H1 (cell line): ENCODE data around the gene MAP7. TPM values are rescaled to one million over a fixed set of nuclear protein-coding genes. Genes with fewer than 3 reads are reported as not detected.

Experiments used
- CTCF ChIA-PET: fragments of 300-600 bp; sonication (Branson Sonifier 250); formaldehyde crosslinking; loops from one replicate; lab custom pipeline; 2021; ENCODE audit not compliant: partially characterized antibody; lab: Charles Lee
- POLR2A ChIA-PET: fragments of 300-600 bp; sonication (Branson Sonifier 250); formaldehyde crosslinking; loops from one replicate; lab custom pipeline; 2021; ENCODE audit warnings: inconsistent platforms; ENCODE audit not compliant: partially characterized antibody; lab: Charles Lee
- DNase-seq, 2 experiments: peaks; one replicate each; pipeline versions ENCODE4 v3.0.0 to v3.0.0-alpha.2; 2010 to 2022; ENCODE audit warnings: low spot score in 2 of 2, low read depth in 1 of 2, mixed read lengths in 1 of 2
- FAIRE-seq: peaks from 2 replicates; lab custom pipeline; 2011; peaks lifted over from hg19 to GRCh38; lab: Jason Lieb, UNC
- H2AFZ ChIP-seq: 2 replicates; pipeline ENCODE4 v1.8.1; 2012; ENCODE audit warnings: low read length, inconsistent platforms
- H2AK5ac ChIP-seq: 2 replicates; pipeline ENCODE4 v1.6.1; 2013; ENCODE audit warnings: low read depth, low read length
- H2BK120ac ChIP-seq: replicated peaks from 2 replicates; pipeline ENCODE3; 2013; ENCODE audit warnings: low read depth, low read length, inconsistent platforms
- H2BK12ac ChIP-seq: 2 replicates; pipeline ENCODE4 v1.6.1; 2013; ENCODE audit warnings: low read depth, low read length
- H2BK15ac ChIP-seq: 2 replicates; pipeline ENCODE4 v1.6.1; 2013; ENCODE audit warnings: low read length
- H2BK20ac ChIP-seq: 2 replicates; pipeline ENCODE4 v1.6.1; 2013; ENCODE audit warnings: low read length
- H2BK5ac ChIP-seq: 2 replicates; pipeline ENCODE4 v1.6.1; 2013; ENCODE audit warnings: low read depth, low read length
- H3K14ac ChIP-seq: 2 replicates; pipeline ENCODE4 v1.6.1; 2013; ENCODE audit warnings: inconsistent platforms; ENCODE audit not compliant: insufficient read length
- H3K18ac ChIP-seq: 2 replicates; pipeline ENCODE4 v1.6.1; 2013; ENCODE audit warnings: low read length; ENCODE audit errors: extremely low read depth
- H3K23ac ChIP-seq: 2 replicates; pipeline ENCODE4 v1.6.1; 2013; ENCODE audit warnings: inconsistent platforms; ENCODE audit not compliant: insufficient read length
- H3K23me2 ChIP-seq: 2 replicates; pipeline ENCODE4 v1.6.1; 2013; ENCODE audit warnings: low read depth, low read length
- H3K27ac ChIP-seq: 2 replicates; pipeline ENCODE4 v1.6.1; 2011; ENCODE audit warnings: low read depth, low read length, inconsistent platforms
- H3K27me3 ChIP-seq, 4 experiments: replicated peaks in 1 of 4; 1 replicate in 1 of 4; 2 replicates in 3 of 4; pipeline versions ENCODE4 v1.6.1 to v1.8.1; 2011 to 2013; ENCODE audit warnings: low read length in 3 of 4, mild to moderate bottlenecking in 3 of 4, inconsistent platforms in 2 of 4, mixed read lengths in 2 of 4, moderate library complexity in 1 of 4; ENCODE audit not compliant: control insufficient read depth in 3 of 4, insufficient read depth in 3 of 4; ENCODE audit errors: extremely low read depth in 1 of 4
- H3K36me3 ChIP-seq, 4 experiments: 2 replicates each; pipeline versions ENCODE4 v1.6.1 to v1.8.1; 2011 to 2013; ENCODE audit warnings: mild to moderate bottlenecking in 4 of 4, low read length in 3 of 4, moderate library complexity in 2 of 4, control low read depth in 1 of 4, inconsistent platforms in 1 of 4; ENCODE audit not compliant: insufficient read depth in 4 of 4, control insufficient read depth in 2 of 4
- H3K4ac ChIP-seq: replicated peaks from 2 replicates; pipeline ENCODE3; 2013; ENCODE audit warnings: low read length, low read depth, mixed read lengths, inconsistent platforms; ENCODE audit not compliant: insufficient read length
- H3K4me1 ChIP-seq, 4 experiments: replicated peaks in 1 of 4; 1 replicate in 1 of 4; 2 replicates in 3 of 4; pipeline versions ENCODE4 v1.6.1 to v1.8.1; 2011 to 2013; ENCODE audit warnings: low read length in 3 of 4, inconsistent platforms in 2 of 4, mixed read lengths in 1 of 4; ENCODE audit not compliant: insufficient read depth in 4 of 4, control insufficient read depth in 3 of 4
- H3K4me2 ChIP-seq, 2 experiments: 2 replicates each; pipeline versions ENCODE4 v1.6.1 to v1.8.1; 2011 to 2013; ENCODE audit warnings: low read depth in 2 of 2, low read length in 2 of 2, control low read depth in 1 of 2, inconsistent platforms in 1 of 2, mild to moderate bottlenecking in 1 of 2; ENCODE audit not compliant: insufficient read depth in 1 of 2
- H3K4me3 ChIP-seq, 4 experiments: fragments of 200-600, 300-600 bp in 1 of 4; sonication (generic), shearing (Covaris generic), sonication (Bioruptor Twin) in 1 of 4; 2 replicates each; pipeline versions ENCODE4 v1.5.1 to v1.8.1; 2011 to 2016; ENCODE audit warnings: low read length in 4 of 4, low read depth in 3 of 4, control low read depth in 2 of 4, inconsistent platforms in 2 of 4, mild to moderate bottlenecking in 2 of 4, mixed read lengths in 1 of 4, moderate library complexity in 1 of 4; ENCODE audit not compliant: insufficient read depth in 2 of 4; ENCODE audit errors: extremely low read depth in 1 of 4
- H3K56ac ChIP-seq: replicated peaks from 2 replicates; pipeline ENCODE3; 2013; ENCODE audit warnings: low read depth, mild to moderate bottlenecking, mixed read lengths, low read length, inconsistent platforms; ENCODE audit not compliant: insufficient read length
- H3K79me1 ChIP-seq: 2 replicates; pipeline ENCODE4 v1.6.1; 2013; ENCODE audit warnings: low read depth, low read length, control low read depth
- H3K79me2 ChIP-seq, 2 experiments: 2 replicates each; pipeline versions ENCODE4 v1.6.1 to v1.8.1; 2012 to 2013; ENCODE audit warnings: low read length in 2 of 2, mild to moderate bottlenecking in 2 of 2, inconsistent platforms in 1 of 2; ENCODE audit not compliant: insufficient read depth in 2 of 2, control insufficient read depth in 1 of 2
- H3K9ac ChIP-seq, 4 experiments: replicated peaks in 1 of 4; 1 replicate in 1 of 4; 2 replicates in 3 of 4; pipeline versions ENCODE4 v1.6.1 to v1.8.1; 2011 to 2013; ENCODE audit warnings: low read depth in 3 of 4, low read length in 3 of 4, control low read depth in 2 of 4, mild to moderate bottlenecking in 2 of 4, moderate library complexity in 2 of 4, inconsistent platforms in 1 of 4; ENCODE audit errors: extremely low read depth in 1 of 4
- H3K9me3 ChIP-seq, 2 experiments: 2 replicates each; pipeline versions ENCODE4 v1.6.1 to v1.8.1; 2012 to 2013; ENCODE audit warnings: mild to moderate bottlenecking in 2 of 2, moderate library complexity in 2 of 2, control low read depth in 1 of 2, inconsistent platforms in 1 of 2, low read depth in 1 of 2, low read length in 1 of 2, mixed read lengths in 1 of 2; ENCODE audit not compliant: insufficient read depth in 2 of 2
- H4K20me1 ChIP-seq, 2 experiments: replicated peaks in 1 of 2; 2 replicates each; pipeline versions ENCODE3 to v1.8.1; 2011 to 2013; ENCODE audit warnings: inconsistent platforms in 2 of 2, low read length in 2 of 2, mild to moderate bottlenecking in 1 of 2; ENCODE audit not compliant: insufficient read depth in 2 of 2, control insufficient read depth in 1 of 2
- H4K5ac ChIP-seq: 2 replicates; pipeline ENCODE4 v1.6.1; 2013; ENCODE audit warnings: low read length, low read depth, mixed read lengths, inconsistent platforms; ENCODE audit not compliant: insufficient read length
- H4K8ac ChIP-seq: 2 replicates; pipeline ENCODE4 v1.8.0; 2013; ENCODE audit warnings: mild to moderate bottlenecking, moderate library complexity, low read length, inconsistent platforms; ENCODE audit not compliant: insufficient read depth; ENCODE audit errors: extremely low read depth
- H4K91ac ChIP-seq: replicated peaks from 2 replicates; pipeline ENCODE3; 2013; ENCODE audit warnings: low read length, mixed read lengths, inconsistent platforms; ENCODE audit not compliant: insufficient read length
- ATF3 ChIP-seq: IDR thresholded peaks from 2 replicates; pipeline ENCODE4 v1.6.1; 2011; ENCODE audit warnings: low read depth, mild to moderate bottlenecking, low read length; ENCODE audit not compliant: insufficient read depth
- BCL11A ChIP-seq, 2 experiments: IDR thresholded peaks; one replicate each; pipeline ENCODE4 v1.6.1; 2011; ENCODE audit warnings: low read depth in 2 of 2, low read length in 2 of 2, mild to moderate bottlenecking in 2 of 2
- FOSL1 ChIP-seq: IDR thresholded peaks from 2 replicates; pipeline ENCODE4 v1.6.1; 2011; ENCODE audit warnings: mild to moderate bottlenecking, low read depth, low read length, moderate library complexity; ENCODE audit not compliant: insufficient read depth
- NRF1 ChIP-seq: IDR thresholded peaks from 2 replicates; pipeline ENCODE4 v1.6.1; 2011; ENCODE audit warnings: mild to moderate bottlenecking, low read depth, low read length, improper control_type of control experiment
- RAD21 ChIP-seq, 2 experiments: IDR thresholded peaks in 1 of 2; conservative IDR thresholded peaks in 1 of 2; 2 replicates each; pipeline ENCODE4 v1.6.1; 2011; ENCODE audit warnings: low read depth in 2 of 2, low read length in 2 of 2, improper control_type of control experiment in 1 of 2, inconsistent platforms in 1 of 2, mild to moderate bottlenecking in 1 of 2, moderate library complexity in 1 of 2
- SIX5 ChIP-seq: IDR thresholded peaks from 2 replicates; pipeline ENCODE4 v1.6.1; 2011; ENCODE audit warnings: mild to moderate bottlenecking, low read depth, low read length
- SRF ChIP-seq: IDR thresholded peaks from 2 replicates; pipeline ENCODE4 v1.6.1; 2011; ENCODE audit warnings: mild to moderate bottlenecking, low read depth, low read length, moderate library complexity
- ZNF274 ChIP-seq: IDR thresholded peaks from 2 replicates; pipeline ENCODE4 v1.7.0; 2012; ENCODE audit warnings: low read length, borderline replicate concordance; ENCODE audit errors: extremely low read depth
- WGBS, 2 experiments: shearing (Covaris generic) in 1 of 2; methylation state at CpG; one replicate each; pipeline versions ENCODE4 v1.1.6 to v1.1.7; 2013 to 2015; ENCODE audit warnings: low lambda C conversion rate in 2 of 2, mixed read lengths in 2 of 2, inconsistent platforms in 1 of 2, low coverage in 1 of 2, missing lambda C conversion rate in 1 of 2; ENCODE audit not compliant: insufficient replicate concordance in 2 of 2, insufficient coverage in 1 of 2, insufficient read length in 1 of 2; ENCODE audit errors: extremely low coverage in 1 of 2, missing lambda C conversion rate in 1 of 2; 5-methylcytosine and 5-hydroxymethylcytosine counted together
- polyA plus RNA-seq, 7 experiments: library from polyadenylated mRNA; depleted of rRNA in 3 of 7; stranded (reverse) in 5 of 7; unstranded in 2 of 7; fragments of >200 nt in 5 of 7; fragments of 200-250 nt in 2 of 7; gene quantifications; 1 replicate in 5 of 7; 2 replicates in 1 of 7; 4 replicates in 1 of 7; pipeline versions ENCODE4 v1.2.1 to v1.2.3, GENCODE V29; 2011 to 2013; ENCODE audit warnings: missing spikeins in 2 of 7, mixed read lengths in 2 of 7
- total RNA-seq: library from RNA; stranded (reverse); fragmentation: NEBNext Ultra II Directional; extraction: Animal tissue kit (Norgen Biotek cat#: 25700); gene quantifications from 2 replicates; pipeline ENCODE4 v1.2.1, GENCODE V29; 2021
- TF ChIP-seq, protein P1 (sequence below): IDR thresholded peaks from 2 replicates; pipeline ENCODE4 v1.6.1; 2012; ENCODE audit warnings: low read length, inconsistent platforms

MAP7 gene
- total and polyA plus RNA-seq, 2 of the 8 experiments (the other 6 are each of a cell fraction or from before 2014, with no cell fraction given), result 13.5 to 66.9 TPM

DNA sequence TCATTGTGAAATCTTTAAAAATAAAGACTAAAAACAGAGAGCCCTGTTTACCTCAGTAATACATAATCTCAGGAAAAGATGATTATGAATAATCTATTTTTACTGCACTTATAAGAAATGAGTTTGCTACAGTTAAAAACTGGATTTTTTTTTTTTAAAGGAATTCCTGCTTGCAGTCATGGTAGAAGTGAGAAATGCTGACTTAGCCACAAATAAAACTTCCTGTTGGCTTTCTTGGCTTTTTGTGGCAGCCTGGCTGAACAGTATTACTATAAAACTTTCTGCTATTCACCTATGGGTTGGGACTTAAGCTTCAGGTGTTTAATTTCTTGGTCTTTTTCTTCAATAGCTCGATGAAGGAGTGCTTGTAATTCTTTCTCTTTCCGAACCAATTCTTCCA lies 12.0 kb upstream of the MAP7 start:
- POLR2A ChIA-PET, result interaction anchor here (1.2 kb wide), 1 partner anchor 273 kb away, joined by 3 read pairs; the partner anchor contains the start of gene BCLAF1
- H2AFZ ChIP-seq, result no peak overlapping the region
- CTCF ChIA-PET, result interaction anchor here (0.6 to 1.6 kb wide), 4 partner anchors 11 to 245 kb away, joined by 3 to 4 read pairs (median 3); no protein-coding TSS in a partner anchor
- no peak for TF ChIP-seq SIX5
- no peak for TF ChIP-seq SRF
- no peak for TF ChIP-seq NRF1
- no peak for TF ChIP-seq ATF3
- no peak for TF ChIP-seq FOSL1
- TF ChIP-seq BCL11A (IDR thresholded peaks at IDR 0.05; ENCODE audit: low read depth in 2 of 2, low read length in 2 of 2), result no peak
- TF ChIP-seq, protein P1, sequence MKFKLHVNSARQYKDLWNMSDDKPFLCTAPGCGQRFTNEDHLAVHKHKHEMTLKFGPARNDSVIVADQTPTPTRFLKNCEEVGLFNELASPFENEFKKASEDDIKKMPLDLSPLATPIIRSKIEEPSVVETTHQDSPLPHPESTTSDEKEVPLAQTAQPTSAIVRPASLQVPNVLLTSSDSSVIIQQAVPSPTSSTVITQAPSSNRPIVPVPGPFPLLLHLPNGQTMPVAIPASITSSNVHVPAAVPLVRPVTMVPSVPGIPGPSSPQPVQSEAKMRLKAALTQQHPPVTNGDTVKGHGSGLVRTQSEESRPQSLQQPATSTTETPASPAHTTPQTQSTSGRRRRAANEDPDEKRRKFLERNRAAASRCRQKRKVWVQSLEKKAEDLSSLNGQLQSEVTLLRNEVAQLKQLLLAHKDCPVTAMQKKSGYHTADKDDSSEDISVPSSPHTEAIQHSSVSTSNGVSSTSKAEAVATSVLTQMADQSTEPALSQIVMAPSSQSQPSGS, result no peak
- TF ChIP-seq RAD21 (IDR thresholded peaks at IDR 0.05 in 1 of 2, conservative IDR thresholded peaks at IDR 0.05 in 1 of 2; ENCODE audit: low read depth in 2 of 2, low read length in 2 of 2), result no peak
- TF ChIP-seq ZNF274, result no peak

More for the DNA sequence above, 12.0 kb upstream of the MAP7 start:
- Histone ChIP-seq H3K14ac (no peak overlapping the region), H2BK20ac (no peak overlapping the region), H3K79me1 (no peaks in the 10 kb centered on the region), H4K20me1 (no peaks in the 10 kb centered on the region), H3K4me1 (no peaks in the 10 kb centered on the region), H3K23ac (no peak overlapping the region), H3K4me2 (no peak overlapping the region), H3K9ac (no peak overlapping the region), H3K4ac (no peak overlapping the region), H3K27ac (no peak overlapping the region), H3K18ac (no peak overlapping the region), H4K5ac (no peak overlapping the region), H3K4me3 (no peak overlapping the region), H2BK5ac (no peak overlapping the region), H3K56ac (no peak overlapping the region), H4K91ac (no peak overlapping the region), H3K36me3 (no peaks in the 10 kb centered on the region), H3K9me3 (no peaks in the 10 kb centered on the region), H3K23me2 (no peaks in the 10 kb centered on the region; the same call in 1 of the 2 replicates), H2AK5ac (no peak overlapping the region), H4K8ac (no peak overlapping the region), H2BK15ac (no peak overlapping the region), H2BK120ac (no peak overlapping the region), H2BK12ac (no peak overlapping the region), H3K27me3 (no peaks in the 10 kb centered on the region), H3K79me2 (no peaks in the 10 kb centered on the region)
- FAIRE-seq, result no peak
- WGBS, 2 experiments, result 90% methylated on average over 2 of the region's 2 CpGs; no CpG with 5 or more reads in 1 of the 2 experiments
- DNase-seq, result no peak
